Hematopoietic multipotent progenitor cell treated with erythropoietin and hydrocortisone succinate and interleukin-3 and kit ligand, for 6 days (in vitro differentiated cells): ENCODE results near the gene BCL2L11.
"Not testable (repeated sequence)": the region's sequence is repeated elsewhere in the genome, so short reads cannot be mapped to it uniquely, and the experiment has no call there.

Source experiments
- DNase-seq: peaks from one replicate; pipeline ENCODE4 v3.0.0-alpha.2; 2015

Gene BCL2L11

DNA sequence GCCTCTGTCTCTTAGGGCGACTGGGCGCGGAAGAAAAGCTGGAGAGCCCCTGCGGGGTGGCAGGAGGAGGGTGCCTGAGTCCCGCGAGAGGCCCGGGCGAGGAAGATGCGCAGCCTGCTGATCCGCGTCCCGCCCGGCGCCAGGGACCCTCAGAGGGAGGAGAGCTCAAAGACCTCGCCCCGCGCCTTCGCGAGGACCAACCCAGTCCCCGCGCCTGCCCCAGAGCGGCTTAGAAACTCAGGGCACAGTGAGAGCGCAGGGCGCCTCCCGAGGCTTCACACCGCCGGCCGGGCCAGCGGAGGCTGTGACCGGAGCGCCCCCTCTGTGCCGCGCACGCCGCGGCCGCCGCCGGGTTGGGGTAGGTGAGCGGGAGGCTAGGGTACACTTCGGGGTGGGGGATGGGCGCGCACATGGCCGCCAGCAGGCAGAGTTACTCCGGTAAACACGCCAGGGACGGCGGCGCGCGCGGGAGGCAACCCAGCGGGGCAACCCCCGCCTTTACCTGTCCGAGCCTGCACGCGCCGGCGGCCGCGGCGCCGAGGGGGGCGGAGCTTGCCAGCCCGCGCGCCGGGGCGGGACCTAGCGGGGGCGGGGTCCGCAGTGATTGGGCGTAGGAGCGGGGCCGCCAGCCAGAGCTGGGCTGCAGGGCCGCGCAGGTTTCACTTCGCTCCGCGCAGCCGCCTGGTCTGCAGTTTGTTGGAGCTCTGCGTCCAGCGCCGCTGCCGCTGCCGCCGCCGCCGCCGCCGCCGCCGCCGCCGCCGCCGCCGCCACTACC is at the start of gene BCL2L11:
BCL2L11 (plus strand) TSS at position 662 of the 775 bp plus-strand sequence. CDS start 2,832 bp downstream, outside the sequence.
- peak; percentile 94 for DNase-seq

DNA sequence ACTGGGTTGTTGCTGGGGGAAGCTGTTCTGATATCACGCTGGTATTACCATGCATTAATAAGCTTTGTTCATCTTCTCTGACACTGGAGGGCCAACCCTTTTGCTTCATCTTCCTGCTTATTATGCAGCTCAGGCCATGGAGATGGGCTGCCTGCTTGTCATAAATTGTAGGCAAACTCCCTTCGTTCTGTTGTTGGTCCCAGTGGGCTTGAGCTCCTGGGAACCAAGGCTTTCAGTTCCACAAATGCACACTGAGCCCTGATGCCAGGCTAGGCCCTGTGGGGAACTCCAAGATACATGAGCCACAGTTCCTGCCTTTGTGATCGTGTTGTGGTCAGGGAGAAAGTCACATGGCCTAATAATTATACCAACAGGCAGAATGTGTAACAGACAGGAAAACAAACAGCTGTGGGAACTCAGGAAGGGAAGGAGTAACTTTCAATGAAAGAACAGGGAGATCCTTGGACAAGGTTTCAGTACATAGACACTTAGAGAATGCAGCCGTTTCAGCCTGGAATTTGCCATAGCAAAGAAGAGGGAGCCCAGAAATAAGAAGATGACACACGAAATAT is 49.0 kb upstream of the BCL2L11 start:
- DNase-seq = no peak

- DNase-seq = no peak
Observed at GRCh38 chr2:111072220-111072871, 48.4 kb upstream of the BCL2L11 start.

GRCh38 chr2:111082659-111083058 is 38.1 kb upstream of the BCL2L11 start:
- DNase-seq = not testable (repeated sequence)

DNA sequence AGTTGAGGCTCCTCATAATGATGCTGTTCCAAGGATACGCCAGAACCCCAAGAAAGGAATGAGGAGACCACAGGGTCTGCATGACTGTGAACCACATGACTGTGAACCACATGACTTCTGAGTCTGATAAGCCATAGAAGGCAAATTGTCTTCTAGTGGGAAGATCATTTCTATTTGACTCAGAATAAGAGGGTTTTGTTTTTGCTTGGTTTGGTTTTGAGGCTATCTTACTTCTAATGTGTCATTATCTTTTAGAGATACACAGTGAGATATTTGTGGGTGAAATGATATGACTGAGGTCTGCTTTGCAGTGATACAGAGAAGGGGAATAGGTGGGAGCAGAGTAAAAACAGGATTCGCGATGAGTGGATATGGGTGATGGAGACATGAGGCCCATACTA is 28.9 kb upstream of the BCL2L11 start:
- no peak for DNase-seq

GRCh38 chr2:111094691-111095090 is 26.0 kb upstream of the BCL2L11 start:
- DNase-seq = no peak

- no peak for DNase-seq
Observed at GRCh38 chr2:111095434-111095833, 25.3 kb upstream of the BCL2L11 start.

GRCh38 chr2:111099402-111099801 is 21.3 kb upstream of the BCL2L11 start:
- no peak for DNase-seq

GRCh38 chr2:111100087-111100764 is 20.5 kb upstream of the BCL2L11 start:
- no peak for DNase-seq

DNA sequence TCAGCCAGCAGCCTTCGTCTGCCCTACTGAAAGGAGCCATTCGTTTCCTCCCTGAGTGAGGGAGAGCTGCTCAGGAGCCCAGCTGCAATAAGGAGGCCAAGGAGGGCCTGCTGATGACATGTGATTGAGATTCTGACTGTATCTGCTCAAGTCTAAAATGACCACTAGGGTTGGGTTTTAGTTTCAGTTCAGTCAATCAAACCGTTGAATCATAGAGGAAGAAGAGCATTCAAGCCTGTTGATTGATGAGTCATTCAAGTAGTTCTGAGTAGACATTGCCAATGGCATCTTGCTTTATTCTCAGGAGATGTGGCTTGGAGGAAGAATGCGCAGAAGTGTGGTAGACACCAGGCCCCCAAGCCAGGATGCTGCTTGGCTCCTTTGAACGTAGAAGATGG is 19.9 kb upstream of the BCL2L11 start:
- no peak for DNase-seq

DNA sequence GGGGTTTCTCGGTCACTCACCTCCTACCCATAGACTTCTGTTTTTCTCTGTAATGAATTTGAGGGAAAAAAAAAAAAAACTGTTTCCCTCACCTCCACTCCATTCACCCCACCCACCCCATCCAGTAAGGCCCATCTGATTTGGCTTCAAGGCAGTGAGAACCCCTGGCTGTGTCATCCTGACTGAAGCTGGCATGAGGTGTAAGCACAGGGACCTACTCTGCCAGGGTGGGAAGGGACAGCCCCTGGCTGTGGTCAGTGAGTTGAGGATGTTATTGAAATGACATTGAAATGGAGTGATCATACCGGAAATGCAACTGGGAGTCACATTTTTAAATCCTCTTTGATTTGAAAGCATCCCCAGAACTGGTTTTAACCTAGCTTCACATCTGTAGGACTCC is 19.1 kb upstream of the BCL2L11 start:
- no peak for DNase-seq

DNA sequence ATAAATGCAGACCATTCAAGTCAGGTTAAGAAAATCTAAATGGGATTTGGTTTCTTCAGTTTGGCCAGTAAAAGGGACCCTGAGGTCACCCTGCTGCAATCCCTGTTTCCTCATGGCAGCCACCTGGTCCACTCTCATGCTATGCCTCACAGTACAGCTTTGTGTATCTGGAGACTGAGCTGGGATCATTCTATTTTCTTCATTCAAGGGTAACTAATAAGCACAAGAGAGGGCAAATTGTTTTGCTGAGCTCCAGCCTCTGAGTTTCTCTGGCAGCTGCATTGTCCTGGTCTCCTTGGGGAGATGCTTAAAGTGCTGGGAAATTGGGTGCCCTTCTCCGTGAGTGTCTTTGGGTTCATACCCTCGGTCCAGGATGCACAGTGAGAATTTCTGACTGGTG is 18.5 kb upstream of the BCL2L11 start:
- no peak for DNase-seq

GRCh38 chr2:111105926-111106325 is 14.8 kb upstream of the BCL2L11 start:
- no peak for DNase-seq

GRCh38 chr2:111106706-111107105 is 14.0 kb upstream of the BCL2L11 start:
- no peak for DNase-seq

GRCh38 chr2:111108745-111109271 is 11.9 kb upstream of the BCL2L11 start:
- no peak for DNase-seq

DNA sequence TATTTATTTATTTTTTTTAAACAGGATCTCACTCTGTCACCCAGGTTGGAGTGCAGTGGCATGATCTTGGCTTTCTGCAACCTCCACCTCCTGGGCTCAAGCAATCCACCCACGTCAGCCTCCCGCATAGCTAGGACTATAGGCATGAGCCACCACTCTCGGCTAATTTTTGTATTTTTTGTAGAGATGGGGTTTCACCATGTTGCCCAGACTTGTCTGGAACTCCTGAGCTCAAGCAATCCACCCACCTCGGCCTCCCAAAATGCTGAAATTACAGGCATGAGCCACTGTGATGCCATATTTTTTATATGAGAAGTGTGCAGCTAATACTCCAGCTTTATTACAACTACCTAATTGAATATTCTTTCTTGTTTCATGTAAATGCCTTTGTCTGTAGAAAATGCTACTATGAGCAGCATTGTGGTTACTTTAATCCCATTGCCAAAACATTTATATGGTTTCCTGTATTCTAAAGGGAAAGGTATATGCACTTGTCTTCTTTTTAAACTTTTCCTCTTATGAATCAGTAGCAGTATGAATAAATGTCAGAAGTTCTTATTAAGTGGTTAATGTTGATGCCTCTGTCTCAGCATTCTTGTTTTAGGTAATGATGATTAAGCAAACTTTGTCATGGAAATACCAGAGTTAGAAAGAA is 9.5 kb upstream of the BCL2L11 start:
- DNase-seq = no peak

DNA sequence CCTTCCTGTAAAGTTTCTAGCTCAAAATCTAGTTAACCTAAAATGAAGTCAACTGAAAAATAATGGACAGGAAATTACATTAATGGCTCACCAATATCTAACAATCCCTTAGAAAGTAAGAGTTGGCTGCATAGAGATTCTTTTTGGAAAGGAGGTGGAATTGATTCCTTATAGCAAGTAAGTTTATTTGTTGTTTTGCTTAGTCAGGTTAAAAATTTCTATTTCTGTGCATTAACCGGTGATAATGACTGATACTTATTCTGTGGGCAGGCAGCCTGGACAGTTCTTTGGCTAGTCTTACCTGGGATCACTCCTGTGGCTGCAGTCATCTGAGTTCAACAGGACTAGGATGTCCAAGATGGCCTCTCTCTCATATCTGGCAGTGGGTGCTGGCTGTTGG is 6.9 kb upstream of the BCL2L11 start:
- no peak for DNase-seq

GRCh38 chr2:111116011-111116746 is 4.5 kb upstream of the BCL2L11 start:
- peak; percentile 36 for DNase-seq

- DNase-seq = peak; percentile 86
Observed at GRCh38 chr2:111116843-111117597, 3.7 kb upstream of the BCL2L11 start.

GRCh38 chr2:111117598-111118480 is 2.9 kb upstream of the BCL2L11 start:
- DNase-seq = peak; percentile 56
